Transverse colon (tissue), 4 donors: Measurements from ENCODE around the gene DUS4L. TPM values are rescaled to one million over a fixed set of nuclear protein-coding genes. Genes with fewer than 3 reads are reported as not detected.

Experiments
- DNase-seq: peaks from one replicate; pipeline ENCODE4 v3.0.0-alpha.2; 2019
- H3K27ac ChIP-seq, 4 donors: fragments of 200-600 bp; sonication (generic); 2 replicates each; pipeline ENCODE4 v1.5.1; 2016 to 2018; ENCODE audit warnings: inconsistent platforms in 4 of 4
- H3K27me3 ChIP-seq: fragments of 200-600 bp; sonication (generic); 2 replicates; pipeline ENCODE4 v1.5.1; 2017; ENCODE audit warnings: inconsistent platforms
- H3K36me3 ChIP-seq, 4 donors: fragments of 200-600 bp; sonication (generic); 2 replicates each; pipeline ENCODE4 v1.5.1; 2017 to 2019; ENCODE audit warnings: inconsistent platforms in 4 of 4
- H3K4me1 ChIP-seq, 4 donors: fragments of 200-600 bp; sonication (generic); 2 replicates each; pipeline ENCODE4 v1.5.1; 2017 to 2020; ENCODE audit warnings: inconsistent platforms in 4 of 4
- H3K4me3 ChIP-seq, 4 donors: fragments of 200-600 bp; sonication (generic); 1 replicate in 1 of 4; 2 replicates in 3 of 4; pipeline versions ENCODE4 v1.5.1 to v1.6.1; 2017 to 2019; ENCODE audit warnings: inconsistent platforms in 4 of 4
- H3K9me3 ChIP-seq, 2 donors: fragments of 200-600 bp; sonication (generic); 2 replicates each; pipeline ENCODE4 v1.5.1; 2017 to 2019; ENCODE audit warnings: inconsistent platforms in 2 of 2
- EP300 ChIP-seq: sonication (generic); formaldehyde crosslinking; IDR thresholded peaks from one replicate; pipeline ENCODE4 v1.6.1; 2017; ENCODE audit warnings: antibody characterized with exemption, low read depth
- POLR2A ChIP-seq: fragments of 450-650 bp; IDR thresholded peaks from one replicate; pipeline ENCODE4 v1.6.1; 2016; ENCODE audit warnings: antibody characterized with exemption, mild to moderate bottlenecking, moderate library complexity
- POLR2AphosphoS5 ChIP-seq, 3 donors: sonication (generic); formaldehyde crosslinking; IDR thresholded peaks; one replicate each; pipeline ENCODE4 v1.6.1; 2016; ENCODE audit warnings: antibody characterized with exemption in 3 of 3
- WGBS, 2 donors: methylation state at CpG; one replicate each; pipeline ENCODE4 v1.1.5; 2018; ENCODE audit warnings: low coverage in 1 of 2; 5-methylcytosine and 5-hydroxymethylcytosine counted together
- in situ Hi-C, 4 donors: fragments of 200-750 bp; cut with MboI; loops; one replicate each; pipeline versions ENCODE4 v1.15.0 to v1.15.1; 2017; ENCODE audit warnings: low sequenced_read_pairs in 3 of 4, low pct_ligation_motif_present in 1 of 4, low pct_unique_long_range_greater_than_20kb in 1 of 4
- intact Hi-C: fragments of 100-400 bp; cut with DNase I; formaldehyde crosslinking; loops from one replicate; pipeline ENCODE4 v1.15.1; 2023; ENCODE audit warnings: low total_unique reads
- total RNA-seq, 4 donors: library from RNA; depleted of rRNA; stranded (reverse); fragments of >200 nt; gene quantifications; one replicate each; pipeline ENCODE4 v1.1.0, GENCODE V29; 2016
- TF ChIP-seq, protein P1 (sequence below), 5 experiments: fragments of 200-600 bp in 3 of 5; fragments of 450-650 bp in 2 of 5; sonication (generic) in 3 of 5; IDR thresholded peaks; 1 replicate in 2 of 5; 2 replicates in 3 of 5; pipeline ENCODE4 v1.5.1; 2016 to 2017; ENCODE audit warnings: antibody characterized with exemption in 5 of 5, inconsistent platforms in 3 of 5, mild to moderate bottlenecking in 2 of 5, moderate library complexity in 1 of 5

DUS4L gene
- total RNA-seq, 4 donors from 2014 or later = 1.2 to 10.2 (median 4.4) TPM

DNA sequence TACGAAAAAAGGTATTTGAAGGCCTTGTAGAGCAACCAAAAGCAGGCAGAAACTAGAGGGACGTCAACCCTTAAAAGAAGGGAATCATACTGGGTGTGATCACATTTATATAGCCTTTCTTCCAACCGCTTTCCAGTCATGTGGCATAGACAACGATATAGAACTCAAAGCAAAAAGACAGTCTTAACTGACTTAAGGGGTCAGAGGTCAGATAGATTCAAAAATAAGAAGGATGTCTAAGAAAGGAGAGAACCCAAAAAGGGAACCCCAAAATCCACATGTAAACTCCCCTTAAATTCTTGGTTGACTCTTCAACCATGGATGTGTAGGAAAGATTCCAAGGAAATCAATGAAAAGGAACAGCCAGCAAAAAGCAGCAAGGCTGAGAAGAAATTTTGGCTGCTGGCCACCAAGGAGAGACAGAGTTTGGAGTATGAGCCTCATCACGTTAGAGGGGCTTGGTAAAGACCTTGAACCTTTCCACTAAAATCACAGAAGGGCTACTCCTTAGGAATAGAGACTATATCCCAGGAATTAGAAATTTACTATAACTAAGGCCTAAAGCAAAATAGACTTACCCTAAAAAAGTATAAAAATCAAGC is 24.9 kb downstream of the DUS4L start:
- TF ChIP-seq, protein P1, sequence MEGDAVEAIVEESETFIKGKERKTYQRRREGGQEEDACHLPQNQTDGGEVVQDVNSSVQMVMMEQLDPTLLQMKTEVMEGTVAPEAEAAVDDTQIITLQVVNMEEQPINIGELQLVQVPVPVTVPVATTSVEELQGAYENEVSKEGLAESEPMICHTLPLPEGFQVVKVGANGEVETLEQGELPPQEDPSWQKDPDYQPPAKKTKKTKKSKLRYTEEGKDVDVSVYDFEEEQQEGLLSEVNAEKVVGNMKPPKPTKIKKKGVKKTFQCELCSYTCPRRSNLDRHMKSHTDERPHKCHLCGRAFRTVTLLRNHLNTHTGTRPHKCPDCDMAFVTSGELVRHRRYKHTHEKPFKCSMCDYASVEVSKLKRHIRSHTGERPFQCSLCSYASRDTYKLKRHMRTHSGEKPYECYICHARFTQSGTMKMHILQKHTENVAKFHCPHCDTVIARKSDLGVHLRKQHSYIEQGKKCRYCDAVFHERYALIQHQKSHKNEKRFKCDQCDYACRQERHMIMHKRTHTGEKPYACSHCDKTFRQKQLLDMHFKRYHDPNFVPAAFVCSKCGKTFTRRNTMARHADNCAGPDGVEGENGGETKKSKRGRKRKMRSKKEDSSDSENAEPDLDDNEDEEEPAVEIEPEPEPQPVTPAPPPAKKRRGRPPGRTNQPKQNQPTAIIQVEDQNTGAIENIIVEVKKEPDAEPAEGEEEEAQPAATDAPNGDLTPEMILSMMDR (IDR thresholded peaks at IDR 0.05) = no peak
- no peak for TF ChIP-seq EP300
- TF ChIP-seq POLR2A = no peak
- TF ChIP-seq POLR2AphosphoS5 (IDR thresholded peaks at IDR 0.05) = no peak
- DNase-seq = no peak
- 92 to 96% methylated on average over 5 of the region's 5 CpGs for WGBS, 2 donors
- Histone ChIP-seq H3K4me1 (peaks cover 0 to 17% (median 0%) of the 10 kb centered on the region in 4 donors), H3K27ac (no peak overlapping the region), H3K36me3 (peaks cover 0 to 7% (median 0%) of the 10 kb centered on the region in 4 donors), H3K27me3 (no peaks in the 10 kb centered on the region), H3K9me3 (no peaks in the 10 kb centered on the region), H3K4me3 (no peak overlapping the region)
- in situ Hi-C loops = loop anchor here in 1 of 4 donors (25.0 kb wide), 2 partner anchors 274 to 401 kb away; no protein-coding TSS in a partner anchor
- intact Hi-C loops = no loop called here

DNA sequence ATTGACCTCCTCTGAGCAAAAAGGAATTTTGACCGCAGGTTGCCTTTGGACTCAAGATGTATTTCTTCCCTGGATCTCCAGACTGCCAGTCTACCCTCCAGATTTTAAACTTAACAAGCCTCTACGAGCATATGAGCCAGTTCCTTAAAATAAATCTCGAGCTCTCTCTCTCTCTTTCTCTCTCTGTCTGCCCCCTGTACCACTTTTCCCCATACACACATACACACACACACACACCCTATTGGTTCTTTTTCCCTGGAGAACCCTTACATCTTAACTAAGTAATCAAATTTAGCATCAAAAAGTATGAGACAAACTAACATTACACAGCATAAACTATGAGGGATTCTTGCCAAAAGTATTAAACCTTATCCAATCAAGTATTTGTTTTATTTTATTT is 27.6 kb downstream of the DUS4L start:
- Histone ChIP-seq H3K36me3 (peaks cover 0 to 21% (median 4%) of the 10 kb centered on the region in 4 donors), H3K27me3 (no peaks in the 10 kb centered on the region), H3K4me1 (peaks cover 0 to 2% (median under 1%) of the 10 kb centered on the region in 4 donors), H3K27ac (peak overlapping the region in 3 of 4 donors; percentile 22 to 41 (median 27)), H3K9me3 (no peaks in the 10 kb centered on the region), H3K4me3 (no peak overlapping the region)
- in situ Hi-C loops (loop anchor here in 1 of 4 donors (25.0 kb wide), 2 partner anchors 271 to 404 kb away; no protein-coding TSS in a partner anchor), intact Hi-C loops (no loop called here)
- DNase-seq = no peak
- TF ChIP-seq, protein P1 (IDR thresholded peaks at IDR 0.05) = no peak
- TF ChIP-seq EP300 (no peak), POLR2A (no peak), POLR2AphosphoS5 (IDR thresholded peaks at IDR 0.05) (no peak)
- 77 to 78% methylated on average over 3 of the region's 3 CpGs for WGBS, 2 donors

DNA sequence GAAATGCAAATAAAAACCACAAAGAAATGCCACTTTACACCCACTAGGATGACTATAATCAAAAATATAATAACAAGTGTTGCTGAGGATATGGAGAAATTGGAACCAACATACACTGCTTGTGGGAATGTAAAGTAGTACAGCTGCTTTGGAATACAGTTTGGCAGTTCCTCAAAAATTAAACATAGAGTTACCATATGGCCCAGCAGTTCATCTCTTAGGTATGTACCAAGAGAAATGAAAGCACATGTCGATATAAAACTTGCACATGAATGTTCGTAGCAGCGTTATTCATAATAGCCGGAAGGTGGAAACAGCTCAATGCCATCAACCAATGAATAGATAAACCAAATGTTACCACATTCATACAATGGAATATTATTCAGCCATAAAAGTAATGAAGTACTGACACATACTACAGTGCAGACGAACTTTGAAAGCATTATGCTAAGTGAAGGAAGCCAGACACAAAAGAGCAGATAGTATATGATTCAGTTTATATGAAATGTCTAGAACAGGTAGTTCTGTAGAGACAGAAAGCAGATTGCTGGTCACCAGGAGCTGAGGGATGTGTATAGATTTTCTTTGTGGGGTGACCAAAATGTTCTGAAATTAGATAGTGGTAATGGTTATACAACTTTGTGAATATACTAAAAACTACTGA is 28.7 kb downstream of the DUS4L start:
- no peak overlapping the region for H3K4me3 ChIP-seq

DNA sequence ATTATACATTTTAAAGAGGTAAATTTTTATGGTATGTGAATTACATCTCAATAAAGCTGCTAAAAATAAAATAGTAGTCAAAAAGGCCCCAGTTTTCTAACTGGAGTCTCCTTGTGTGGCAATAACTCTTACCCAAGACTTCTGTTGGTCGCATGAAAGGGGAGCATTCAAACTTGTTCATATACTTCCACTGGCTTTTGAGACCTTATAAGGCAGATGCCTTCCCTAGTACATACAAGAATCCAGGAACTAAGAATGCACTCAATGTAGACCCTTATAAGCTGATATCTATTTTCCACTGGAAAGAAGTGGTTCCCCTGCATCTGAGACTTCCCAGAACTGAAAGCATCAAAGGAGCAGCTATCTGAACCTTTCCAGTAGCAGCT is 29.2 kb downstream of the DUS4L start:
- no peak for TF ChIP-seq EP300
- no peak for TF ChIP-seq POLR2A
- no peak for TF ChIP-seq POLR2AphosphoS5 (IDR thresholded peaks at IDR 0.05)
- TF ChIP-seq, protein P1 (IDR thresholded peaks at IDR 0.05) = no peak
- H3K27ac ChIP-seq = peak overlapping the region in 3 of 4 donors; percentile 9 to 44 (median 16)
- H3K4me1 ChIP-seq = peaks cover 0 to 9% (median 4%) of the 10 kb centered on the region in 4 donors
- WGBS, 2 donors = 83 to 90% methylated on average over 1 of the region's 1 CpG
- DNase-seq = no peak
- in situ Hi-C loops = loop anchor here in 1 of 4 donors (25.0 kb wide), 2 partner anchors 269 to 406 kb away; no protein-coding TSS in a partner anchor
- no peak overlapping the region for H3K4me3 ChIP-seq
- H3K27me3 ChIP-seq = no peaks in the 10 kb centered on the region
- H3K36me3 ChIP-seq = peaks cover 0 to 14% (median 4%) of the 10 kb centered on the region in 4 donors
- intact Hi-C loops = no loop called here
- no peaks in the 10 kb centered on the region for H3K9me3 ChIP-seq

More for the DNA sequence above, 28.7 kb downstream of the DUS4L start:
- Histone ChIP-seq H3K36me3 (peaks cover 0 to 14% (median 4%) of the 10 kb centered on the region in 4 donors), H3K27me3 (no peaks in the 10 kb centered on the region), H3K4me1 (peaks cover 0 to 9% (median 4%) of the 10 kb centered on the region in 4 donors), H3K27ac (peak overlapping the region in 3 of 4 donors; percentile 9 to 44 (median 41)), H3K9me3 (no peaks in the 10 kb centered on the region)
- no peak for DNase-seq
- 74 to 87% methylated on average over 5 of the region's 5 CpGs for WGBS, 2 donors
- TF ChIP-seq POLR2A = no peak
- TF ChIP-seq POLR2AphosphoS5 (IDR thresholded peaks at IDR 0.05) = peak in 1 of 3 donors; percentile 55
- in situ Hi-C loops = loop anchor here in 1 of 4 donors (25.0 kb wide), 2 partner anchors 270 to 405 kb away; no protein-coding TSS in a partner anchor
- intact Hi-C loops = no loop called here
